ENCODE measurements around the gene C12orf75.

Gene C12orf75

GRCh38 chr12:105378911-105379310 is 48.4 kb downstream of the C12orf75 start:
- TF ChIP-seq ZFX (IDR thresholded peaks at IDR 0.05): no peak
- TF ChIP-seq CTCF (conservative IDR thresholded peaks at IDR 0.05): peak; percentile 39
- H3K27ac ChIP-seq: no peak overlapping the region

GRCh38 chr12:105382771-105383622 is 52.5 kb downstream of the C12orf75 start:
- TF ChIP-seq ZFX (IDR thresholded peaks at IDR 0.05) (no peak), CTCF (conservative IDR thresholded peaks at IDR 0.05) (peak; percentile 82)
- H3K27ac ChIP-seq: peak overlapping the region; percentile 27; the same call in 1 of the 2 replicates

- no peak for TF ChIP-seq CTCF (conservative IDR thresholded peaks at IDR 0.05)
- TF ChIP-seq ZFX (IDR thresholded peaks at IDR 0.05): no peak
- no peak overlapping the region for H3K27ac ChIP-seq
These were observed 53.7 kb downstream of the C12orf75 start for GRCh38 chr12:105384220-105384619.

- TF ChIP-seq CTCF (conservative IDR thresholded peaks at IDR 0.05): no peak
- TF ChIP-seq ZFX (IDR thresholded peaks at IDR 0.05): no peak
- H3K27ac ChIP-seq: no peak overlapping the region
These were observed 54.5 kb downstream of the C12orf75 start for GRCh38 chr12:105384916-105385535.

- no peak for TF ChIP-seq CTCF (conservative IDR thresholded peaks at IDR 0.05)
- no peak for TF ChIP-seq ZFX (IDR thresholded peaks at IDR 0.05)
- H3K27ac ChIP-seq: no peak overlapping the region
These were observed 55.9 kb downstream of the C12orf75 start for GRCh38 chr12:105386431-105386830.

- no peak overlapping the region for H3K27ac ChIP-seq
- TF ChIP-seq ZFX (IDR thresholded peaks at IDR 0.05) (no peak), CTCF (conservative IDR thresholded peaks at IDR 0.05) (no peak)
These were observed 60.7 kb downstream of the C12orf75 start for GRCh38 chr12:105391231-105391630.

- no peak for TF ChIP-seq ZFX (IDR thresholded peaks at IDR 0.05)
- TF ChIP-seq CTCF (conservative IDR thresholded peaks at IDR 0.05): no peak
These were observed 63.1 kb downstream of the C12orf75 start for GRCh38 chr12:105393587-105393986.

More at GRCh38 chr12:105393587-105393986, 63.1 kb downstream of the C12orf75 start:
- H3K27ac ChIP-seq: no peak overlapping the region
